ENCODE measurements around the gene ORM1. TPM values are rescaled to one million over a fixed set of nuclear protein-coding genes. Genes with fewer than 3 reads are reported as not detected.

Gene ORM1
- total RNA-seq, 1 donor from 2014 or later: not detected

- no peak for TF ChIP-seq CTCF (IDR thresholded peaks at IDR 0.05)
- H3K27ac Mint-ChIP-seq (ENCODE audit: unreplicated experiment): no peak overlapping the region
- no peaks in the 10 kb centered on the region for H3K27me3 Mint-ChIP-seq (ENCODE audit: low read depth)
- H3K9me3 Mint-ChIP-seq (ENCODE audit: low read depth): no peaks in the 10 kb centered on the region
- no peak overlapping the region for H3K4me3 Mint-ChIP-seq (ENCODE audit: unreplicated experiment)
- peaks cover 43% of the 10 kb centered on the region for H3K36me3 Mint-ChIP-seq (ENCODE audit: low read depth)
- no peak for DNase-seq (ENCODE audit: low spot score)
- peaks cover 30% of the 10 kb centered on the region for H3K4me1 Mint-ChIP-seq (ENCODE audit: low read depth)
Observed at GRCh38 chr9:114363424-114363823, 40.5 kb downstream of the ORM1 start.

GRCh38 chr9:114364134-114365041 lies 41.5 kb downstream of the ORM1 start:
- H3K9me3 Mint-ChIP-seq (ENCODE audit: low read depth): no peaks in the 10 kb centered on the region
- peak; percentile 18 for DNase-seq (ENCODE audit: low spot score)
- no peaks in the 10 kb centered on the region for H3K27me3 Mint-ChIP-seq (ENCODE audit: low read depth)
- peaks cover 41% of the 10 kb centered on the region for H3K36me3 Mint-ChIP-seq (ENCODE audit: low read depth)
- TF ChIP-seq CTCF (IDR thresholded peaks at IDR 0.05): no peak
- H3K4me1 Mint-ChIP-seq (ENCODE audit: low read depth): peaks cover 31% of the 10 kb centered on the region
- no peak overlapping the region for H3K27ac Mint-ChIP-seq (ENCODE audit: unreplicated experiment)
- no peak overlapping the region for H3K4me3 Mint-ChIP-seq (ENCODE audit: unreplicated experiment)

- no peak for TF ChIP-seq CTCF (IDR thresholded peaks at IDR 0.05)
- Mint-ChIP-seq H3K9me3 (ENCODE audit: low read depth) (no peaks in the 10 kb centered on the region), H3K27me3 (ENCODE audit: low read depth) (no peaks in the 10 kb centered on the region), H3K4me3 (ENCODE audit: unreplicated experiment) (no peak overlapping the region), H3K36me3 (ENCODE audit: low read depth) (peaks cover 38% of the 10 kb centered on the region), H3K4me1 (ENCODE audit: low read depth) (peaks cover 35% of the 10 kb centered on the region), H3K27ac (ENCODE audit: unreplicated experiment) (peak overlapping the region; percentile 17)
- no peak for DNase-seq (ENCODE audit: low spot score)
Observed at GRCh38 chr9:114365194-114365593, 42.3 kb downstream of the ORM1 start.

GRCh38 chr9:114366334-114367128 lies 43.6 kb downstream of the ORM1 start:
- H3K27me3 Mint-ChIP-seq (ENCODE audit: low read depth): no peaks in the 10 kb centered on the region
- no peak for DNase-seq (ENCODE audit: low spot score)
- H3K4me3 Mint-ChIP-seq (ENCODE audit: unreplicated experiment): no peak overlapping the region
- TF ChIP-seq CTCF (IDR thresholded peaks at IDR 0.05): no peak
- peak overlapping the region; percentile 98 for H3K27ac Mint-ChIP-seq (ENCODE audit: unreplicated experiment)
- H3K4me1 Mint-ChIP-seq (ENCODE audit: low read depth): peaks cover 37% of the 10 kb centered on the region
- peaks cover 26% of the 10 kb centered on the region for H3K36me3 Mint-ChIP-seq (ENCODE audit: low read depth)
- H3K9me3 Mint-ChIP-seq (ENCODE audit: low read depth): no peaks in the 10 kb centered on the region

DNA sequence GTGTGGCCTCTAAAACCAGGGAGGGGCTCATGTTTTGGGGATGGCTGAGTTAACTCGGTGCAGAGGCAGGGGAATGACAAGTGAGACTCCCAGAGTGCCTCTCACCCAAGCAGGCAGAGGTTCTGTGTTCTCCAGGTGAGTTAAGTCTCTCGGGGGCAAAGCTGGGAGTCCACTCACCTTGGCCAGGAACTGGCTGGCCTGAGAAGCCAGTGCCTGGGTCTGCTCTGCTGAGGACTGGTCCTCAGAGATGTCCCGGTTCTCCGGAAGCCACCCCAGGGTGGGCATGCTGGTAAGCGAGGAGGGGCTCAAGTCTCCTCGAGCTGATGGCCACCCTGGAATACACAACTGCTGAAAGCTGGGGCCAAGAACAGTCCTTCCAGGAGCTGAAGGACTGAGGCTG lies 44.5 kb downstream of the ORM1 start:
- Mint-ChIP-seq H3K27ac (ENCODE audit: unreplicated experiment) (peak overlapping the region; percentile 98), H3K4me3 (ENCODE audit: unreplicated experiment) (no peak overlapping the region), H3K36me3 (ENCODE audit: low read depth) (peaks cover 27% of the 10 kb centered on the region), H3K27me3 (ENCODE audit: low read depth) (no peaks in the 10 kb centered on the region), H3K9me3 (ENCODE audit: low read depth) (no peaks in the 10 kb centered on the region), H3K4me1 (ENCODE audit: low read depth) (peaks cover 42% of the 10 kb centered on the region)
- TF ChIP-seq CTCF (IDR thresholded peaks at IDR 0.05): no peak
- DNase-seq (ENCODE audit: low spot score): no peak

Data from chondrocyte (in vitro differentiated cells).